NCI-H460 (cell line): ENCODE data around the gene IRAK3. TPM values are rescaled to one million over a fixed set of nuclear protein-coding genes. Genes with fewer than 3 reads are reported as not detected.
"Not testable (repeated sequence)": the region's sequence is repeated elsewhere in the genome, so short reads cannot be mapped to it uniquely, and the experiment has no call there.

Experiments
- DNase-seq: peaks from one replicate; pipeline ENCODE4 v3.0.0-alpha.2; 2016; ENCODE audit warnings: low read depth; ENCODE audit errors: extremely low read depth
- total RNA-seq: library from RNA; depleted of rRNA; stranded (reverse); fragments of >200 nt; shearing (Covaris generic); gene quantifications from 2 replicates; pipeline ENCODE4 v1.2.3, GENCODE V29; 2014

Gene IRAK3
- total RNA-seq, 1 experiment from 2014 or later = 0.89 TPM

- DNase-seq = peak; percentile 90
Measured at GRCh38 chr12:66169221-66170170, 19.5 kb upstream of the IRAK3 start, which contains the start of gene TMBIM4. TMBIM4 (minus strand) TSS chr12:66169996; CDS start chr12:66169951, 45 bp downstream.

- DNase-seq = no peak
Measured at GRCh38 chr12:66170606-66171005, 18.4 kb upstream of the IRAK3 start.

- not testable (repeated sequence) for DNase-seq
Measured at GRCh38 chr12:66174391-66175325, 14.4 kb upstream of the IRAK3 start.

- DNase-seq = no peak
Measured at GRCh38 chr12:66176105-66176900, 12.7 kb upstream of the IRAK3 start.

GRCh38 chr12:66182956-66183355 lies 6.1 kb upstream of the IRAK3 start:
- DNase-seq = no peak

- DNase-seq = not testable (repeated sequence)
Measured at GRCh38 chr12:66184822-66185221, 4.2 kb upstream of the IRAK3 start.

GRCh38 chr12:66187036-66187435 lies 2.0 kb upstream of the IRAK3 start:
- DNase-seq = no peak

GRCh38 chr12:66187821-66188220 lies 1.2 kb upstream of the IRAK3 start:
- no peak for DNase-seq

GRCh38 chr12:66189486-66189843 lies 451 bp downstream of the IRAK3 start:
- no peak for DNase-seq

- DNase-seq = no peak
Measured at GRCh38 chr12:66189889-66190288, 875 bp downstream of the IRAK3 start.

- DNase-seq = no peak
Measured at GRCh38 chr12:66190519-66191370, 1.7 kb downstream of the IRAK3 start.

- no peak for DNase-seq
Measured at GRCh38 chr12:66191547-66192126, 2.6 kb downstream of the IRAK3 start.

- no peak for DNase-seq
Measured at GRCh38 chr12:66194122-66194521, 5.1 kb downstream of the IRAK3 start.

- DNase-seq = no peak
Measured at GRCh38 chr12:66195242-66195641, 6.2 kb downstream of the IRAK3 start.

GRCh38 chr12:66196806-66197205 lies 7.8 kb downstream of the IRAK3 start:
- no peak for DNase-seq

GRCh38 chr12:66197495-66197921 lies 8.5 kb downstream of the IRAK3 start:
- no peak for DNase-seq

- DNase-seq = no peak
Measured at GRCh38 chr12:66199141-66199540, 10.1 kb downstream of the IRAK3 start.

GRCh38 chr12:66199831-66200509 lies 11.0 kb downstream of the IRAK3 start:
- no peak for DNase-seq

GRCh38 chr12:66203820-66204219 lies 14.8 kb downstream of the IRAK3 start:
- no peak for DNase-seq
